Measurements from ENCODE around the gene GALM.
"Not testable (repeated sequence)": the region's sequence is repeated elsewhere in the genome, so short reads cannot be mapped to it uniquely, and the experiment has no call there.

GALM gene

GRCh38 chr2:38701542-38701941 is 35.6 kb downstream of the GALM start:
- Mint-ChIP-seq H3K27me3 (ENCODE audit: low read depth, poor library complexity) (no peaks in the 10 kb centered on the region), H3K36me3 (ENCODE audit: low read depth) (peaks cover 31% of the 10 kb centered on the region), H3K4me1 (no peaks in the 10 kb centered on the region), H3K4me3 (no peak overlapping the region), H3K9me3 (peaks cover 4% of the 10 kb centered on the region), H3K27ac (no peak overlapping the region)
- DNase-seq: no peak
- no peak for TF ChIP-seq CTCF (IDR thresholded peaks at IDR 0.05)

GRCh38 chr2:38702413-38702812 is 36.5 kb downstream of the GALM start:
- no peak overlapping the region for H3K27ac Mint-ChIP-seq
- H3K36me3 Mint-ChIP-seq (ENCODE audit: low read depth): peaks cover 34% of the 10 kb centered on the region
- peaks cover 5% of the 10 kb centered on the region for H3K4me1 Mint-ChIP-seq
- peaks cover 4% of the 10 kb centered on the region for H3K9me3 Mint-ChIP-seq
- DNase-seq: no peak
- no peaks in the 10 kb centered on the region for H3K27me3 Mint-ChIP-seq (ENCODE audit: low read depth, poor library complexity)
- no peak for TF ChIP-seq CTCF (IDR thresholded peaks at IDR 0.05)
- no peak overlapping the region for H3K4me3 Mint-ChIP-seq

- peaks cover 33% of the 10 kb centered on the region for H3K36me3 Mint-ChIP-seq (ENCODE audit: low read depth)
- not testable (repeated sequence) for H3K27me3 Mint-ChIP-seq (ENCODE audit: low read depth, poor library complexity); H3K27ac Mint-ChIP-seq; H3K4me3 Mint-ChIP-seq; DNase-seq; H3K4me1 Mint-ChIP-seq; H3K9me3 Mint-ChIP-seq
These were observed 37.4 kb downstream of the GALM start for GRCh38 chr2:38703336-38703735.

- peaks cover 4% of the 10 kb centered on the region for H3K9me3 Mint-ChIP-seq
- peaks cover 29% of the 10 kb centered on the region for H3K36me3 Mint-ChIP-seq (ENCODE audit: low read depth)
- DNase-seq: no peak
- no peak overlapping the region for H3K27ac Mint-ChIP-seq
- H3K27me3 Mint-ChIP-seq (ENCODE audit: low read depth, poor library complexity): peaks cover 8% of the 10 kb centered on the region
- peaks cover 21% of the 10 kb centered on the region for H3K4me1 Mint-ChIP-seq
- no peak overlapping the region for H3K4me3 Mint-ChIP-seq
- no peak for TF ChIP-seq CTCF (IDR thresholded peaks at IDR 0.05)
These were observed 38.8 kb downstream of the GALM start for GRCh38 chr2:38704664-38705063.

- Mint-ChIP-seq H3K27ac (no peak overlapping the region), H3K36me3 (ENCODE audit: low read depth) (peaks cover 28% of the 10 kb centered on the region), H3K9me3 (peaks cover 9% of the 10 kb centered on the region), H3K4me1 (peaks cover 27% of the 10 kb centered on the region), H3K27me3 (ENCODE audit: low read depth, poor library complexity) (peaks cover 10% of the 10 kb centered on the region), H3K4me3 (no peak overlapping the region)
- DNase-seq: no peak
- no peak for TF ChIP-seq CTCF (IDR thresholded peaks at IDR 0.05)
These were observed 41.0 kb downstream of the GALM start for GRCh38 chr2:38706846-38707345.

- peak overlapping the region; percentile 88 for H3K27ac Mint-ChIP-seq
- peak overlapping the region; percentile 36 for H3K4me3 Mint-ChIP-seq
- DNase-seq: not testable (repeated sequence)
These were observed 42.6 kb downstream of the GALM start for GRCh38 chr2:38708491-38708890.

GRCh38 chr2:38708900-38709566 is 43.1 kb downstream of the GALM start:
- no peak for DNase-seq
- peak overlapping the region; percentile 88 for H3K27ac Mint-ChIP-seq
- H3K9me3 Mint-ChIP-seq: peaks cover 9% of the 10 kb centered on the region
- peaks cover 27% of the 10 kb centered on the region for H3K4me1 Mint-ChIP-seq
- H3K27me3 Mint-ChIP-seq (ENCODE audit: low read depth, poor library complexity): peaks cover 10% of the 10 kb centered on the region
- no peak for TF ChIP-seq CTCF (IDR thresholded peaks at IDR 0.05)
- peak overlapping the region; percentile 36 for H3K4me3 Mint-ChIP-seq
- peaks cover 31% of the 10 kb centered on the region for H3K36me3 Mint-ChIP-seq (ENCODE audit: low read depth)

More at GRCh38 chr2:38708491-38708890, 42.6 kb downstream of the GALM start:
- H3K9me3 Mint-ChIP-seq: not testable (repeated sequence)
- peaks cover 28% of the 10 kb centered on the region for H3K36me3 Mint-ChIP-seq (ENCODE audit: low read depth)
- peaks cover 27% of the 10 kb centered on the region for H3K4me1 Mint-ChIP-seq
- peaks cover 10% of the 10 kb centered on the region for H3K27me3 Mint-ChIP-seq (ENCODE audit: low read depth, poor library complexity)

Measured in nephron progenitor cell (in vitro differentiated cells).